Cardiac fibroblast (primary cell): ENCODE results near the gene DCXR.

ENCODE experiments used
- DNase-seq, 2 donors: peaks; one replicate each; pipeline versions ENCODE4 v3.0.0 to v3.0.0-alpha.2; 2010; ENCODE audit warnings: low read depth in 2 of 2
- H3K4me3 ChIP-seq, 2 donors: replicated peaks in 1 of 2; 1 replicate in 1 of 2; 2 replicates in 1 of 2; pipeline ENCODE4 v1.5.1; 2011; ENCODE audit warnings: low read depth in 2 of 2, low read length in 2 of 2, mild to moderate bottlenecking in 2 of 2, moderate library complexity in 1 of 2
- CTCF ChIP-seq: IDR thresholded peaks from one replicate; pipeline ENCODE4 v1.5.1; 2011; ENCODE audit warnings: low read depth, mild to moderate bottlenecking, low read length, inconsistent platforms

Gene DCXR

GRCh38 chr17:82018152-82018988 is 19.1 kb downstream of the DCXR start:
- DNase-seq: no peak
- TF ChIP-seq CTCF: no peak
- H3K4me3 ChIP-seq: no peak overlapping the region

- no peak for DNase-seq
Measured at GRCh38 chr17:82017612-82018151, 19.8 kb downstream of the DCXR start.

GRCh38 chr17:82016875-82017459 is 20.5 kb downstream of the DCXR start:
- no peak for TF ChIP-seq CTCF
- no peak for DNase-seq
- H3K4me3 ChIP-seq: no peak overlapping the region

More at GRCh38 chr17:82017612-82018151, 19.8 kb downstream of the DCXR start:
- no peak overlapping the region for H3K4me3 ChIP-seq
- TF ChIP-seq CTCF: no peak

- TF ChIP-seq CTCF: no peak
- DNase-seq: no peak
- H3K4me3 ChIP-seq: no peak overlapping the region
Measured at GRCh38 chr17:82016061-82016874, 21.2 kb downstream of the DCXR start.

- H3K4me3 ChIP-seq: no peak overlapping the region
- no peak for DNase-seq
- TF ChIP-seq CTCF: no peak
Measured at GRCh38 chr17:82015311-82015971, 22.1 kb downstream of the DCXR start.

- no peak overlapping the region for H3K4me3 ChIP-seq
- TF ChIP-seq CTCF: no peak
- DNase-seq: no peak
Measured at GRCh38 chr17:82014971-82015310, 22.6 kb downstream of the DCXR start.
